ENCODE data around the gene BRSK2. TPM values are rescaled to one million over a fixed set of nuclear protein-coding genes. Genes with fewer than 3 reads are reported as not detected.

BRSK2 gene
- polyA plus RNA-seq, 2 donors, result 0.90 to 1.1 TPM

- peaks cover 0 to 15% of the 10 kb centered on the region in 2 donors for H3K36me3 ChIP-seq (ENCODE audit: control insufficient read depth in 2 of 2, insufficient read depth in 2 of 2, low read length in 1 of 2)
- WGBS, 2 donors, result 87 to 90% methylated on average over 5 of the region's 5 CpGs
- peak overlapping the region in 1 of 2 donors; percentile 35 for H3K27ac ChIP-seq (ENCODE audit: low read depth in 2 of 2, low read length in 1 of 2)
- no peaks in the 10 kb centered on the region for H3K9me3 ChIP-seq (ENCODE audit: control insufficient read depth in 2 of 2, insufficient read depth in 1 of 2, low read depth in 1 of 2, low read length in 1 of 2)
- H3K27me3 ChIP-seq (ENCODE audit: control insufficient read depth in 1 of 2, insufficient read depth in 2 of 2, low read length in 2 of 2), result no peaks in the 10 kb centered on the region
- no peak overlapping the region for H3K4me3 ChIP-seq (ENCODE audit: low read depth in 1 of 2, low read length in 2 of 2)
- peaks cover 12 to 24% of the 10 kb centered on the region in 2 donors for H3K4me1 ChIP-seq (ENCODE audit: control insufficient read depth in 2 of 2, insufficient read depth in 2 of 2, low read length in 1 of 2)
Observed at GRCh38 chr11:1497600-1497999, 107.9 kb downstream of the BRSK2 start.

DNA sequence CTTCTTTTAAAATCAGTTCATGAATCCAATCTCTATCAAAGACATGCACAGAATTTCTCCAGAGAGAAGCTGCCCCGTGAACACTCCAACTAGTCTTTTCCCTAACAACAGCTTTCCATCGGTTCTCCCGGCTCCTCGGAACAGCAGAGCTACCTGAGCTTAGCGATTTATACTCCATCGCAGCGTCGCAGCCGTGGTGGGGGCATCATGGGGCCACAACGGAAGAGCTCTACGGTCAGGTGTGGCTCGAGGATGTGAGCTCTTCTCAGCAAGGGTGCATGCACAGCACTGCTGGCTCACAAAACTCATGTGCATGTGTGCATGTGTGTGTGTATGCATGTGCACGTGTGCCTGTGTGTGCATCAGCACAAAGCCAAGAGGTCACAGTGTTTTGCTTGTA, 108.5 kb downstream of the BRSK2 start:
- peak overlapping the region in 1 of 2 donors; percentile 3 for H3K27ac ChIP-seq (ENCODE audit: low read depth in 2 of 2, low read length in 1 of 2)
- H3K4me1 ChIP-seq (ENCODE audit: control insufficient read depth in 2 of 2, insufficient read depth in 2 of 2, low read length in 1 of 2), result peaks cover 18 to 29% of the 10 kb centered on the region in 2 donors
- WGBS, 2 donors, result 93% methylated on average over 13 of the region's 13 CpGs
- H3K9me3 ChIP-seq (ENCODE audit: control insufficient read depth in 2 of 2, insufficient read depth in 1 of 2, low read depth in 1 of 2, low read length in 1 of 2), result no peaks in the 10 kb centered on the region
- H3K4me3 ChIP-seq (ENCODE audit: low read depth in 1 of 2, low read length in 2 of 2), result no peak overlapping the region
- H3K36me3 ChIP-seq (ENCODE audit: control insufficient read depth in 2 of 2, insufficient read depth in 2 of 2, low read length in 1 of 2), result peaks cover 0 to 15% of the 10 kb centered on the region in 2 donors
- H3K27me3 ChIP-seq (ENCODE audit: control insufficient read depth in 1 of 2, insufficient read depth in 2 of 2, low read length in 2 of 2), result no peaks in the 10 kb centered on the region

GRCh38 chr11:1499261-1499890, 109.6 kb downstream of the BRSK2 start:
- no peaks in the 10 kb centered on the region for H3K27me3 ChIP-seq (ENCODE audit: control insufficient read depth in 1 of 2, insufficient read depth in 2 of 2, low read length in 2 of 2)

GRCh38 chr11:1499899-1500298, 110.2 kb downstream of the BRSK2 start:
- H3K4me1 ChIP-seq (ENCODE audit: control insufficient read depth in 2 of 2, insufficient read depth in 2 of 2, low read length in 1 of 2), result peaks cover 29 to 40% of the 10 kb centered on the region in 2 donors
- no peaks in the 10 kb centered on the region for H3K27me3 ChIP-seq (ENCODE audit: control insufficient read depth in 1 of 2, insufficient read depth in 2 of 2, low read length in 2 of 2)
- 90 to 91% methylated on average over 14 of the region's 14 CpGs for WGBS, 2 donors
- H3K36me3 ChIP-seq (ENCODE audit: control insufficient read depth in 2 of 2, insufficient read depth in 2 of 2, low read length in 1 of 2), result peaks cover 0 to 15% of the 10 kb centered on the region in 2 donors
- no peak overlapping the region for H3K4me3 ChIP-seq (ENCODE audit: low read depth in 1 of 2, low read length in 2 of 2)
- no peaks in the 10 kb centered on the region for H3K9me3 ChIP-seq (ENCODE audit: control insufficient read depth in 2 of 2, insufficient read depth in 1 of 2, low read depth in 1 of 2, low read length in 1 of 2)
- H3K27ac ChIP-seq (ENCODE audit: low read depth in 2 of 2, low read length in 1 of 2), result peak overlapping the region in 1 of 2 donors; percentile 13

More at GRCh38 chr11:1499261-1499890, 109.6 kb downstream of the BRSK2 start:
- Histone ChIP-seq H3K4me3 (ENCODE audit: low read depth in 1 of 2, low read length in 2 of 2) (no peak overlapping the region), H3K27ac (ENCODE audit: low read depth in 2 of 2, low read length in 1 of 2) (no peak overlapping the region), H3K36me3 (ENCODE audit: control insufficient read depth in 2 of 2, insufficient read depth in 2 of 2, low read length in 1 of 2) (peaks cover 0 to 15% of the 10 kb centered on the region in 2 donors), H3K4me1 (ENCODE audit: control insufficient read depth in 2 of 2, insufficient read depth in 2 of 2, low read length in 1 of 2) (peaks cover 25 to 40% of the 10 kb centered on the region in 2 donors), H3K9me3 (ENCODE audit: control insufficient read depth in 2 of 2, insufficient read depth in 1 of 2, low read depth in 1 of 2, low read length in 1 of 2) (no peaks in the 10 kb centered on the region)
- WGBS, 2 donors, result 91 to 92% methylated on average over 28 of the region's 28 CpGs

GRCh38 chr11:1500466-1501420, 111.0 kb downstream of the BRSK2 start:
- WGBS, 2 donors, result 90 to 92% methylated on average over 28 of the region's 28 CpGs
- Histone ChIP-seq H3K4me1 (ENCODE audit: control insufficient read depth in 2 of 2, insufficient read depth in 2 of 2, low read length in 1 of 2) (peaks cover 29 to 40% of the 10 kb centered on the region in 2 donors), H3K36me3 (ENCODE audit: control insufficient read depth in 2 of 2, insufficient read depth in 2 of 2, low read length in 1 of 2) (peaks cover 0 to 15% of the 10 kb centered on the region in 2 donors), H3K4me3 (ENCODE audit: low read depth in 1 of 2, low read length in 2 of 2) (no peak overlapping the region), H3K27me3 (ENCODE audit: control insufficient read depth in 1 of 2, insufficient read depth in 2 of 2, low read length in 2 of 2) (no peaks in the 10 kb centered on the region), H3K27ac (ENCODE audit: low read depth in 2 of 2, low read length in 1 of 2) (peak overlapping the region in 1 of 2 donors; percentile 13), H3K9me3 (ENCODE audit: control insufficient read depth in 2 of 2, insufficient read depth in 1 of 2, low read depth in 1 of 2, low read length in 1 of 2) (no peaks in the 10 kb centered on the region)

DNA sequence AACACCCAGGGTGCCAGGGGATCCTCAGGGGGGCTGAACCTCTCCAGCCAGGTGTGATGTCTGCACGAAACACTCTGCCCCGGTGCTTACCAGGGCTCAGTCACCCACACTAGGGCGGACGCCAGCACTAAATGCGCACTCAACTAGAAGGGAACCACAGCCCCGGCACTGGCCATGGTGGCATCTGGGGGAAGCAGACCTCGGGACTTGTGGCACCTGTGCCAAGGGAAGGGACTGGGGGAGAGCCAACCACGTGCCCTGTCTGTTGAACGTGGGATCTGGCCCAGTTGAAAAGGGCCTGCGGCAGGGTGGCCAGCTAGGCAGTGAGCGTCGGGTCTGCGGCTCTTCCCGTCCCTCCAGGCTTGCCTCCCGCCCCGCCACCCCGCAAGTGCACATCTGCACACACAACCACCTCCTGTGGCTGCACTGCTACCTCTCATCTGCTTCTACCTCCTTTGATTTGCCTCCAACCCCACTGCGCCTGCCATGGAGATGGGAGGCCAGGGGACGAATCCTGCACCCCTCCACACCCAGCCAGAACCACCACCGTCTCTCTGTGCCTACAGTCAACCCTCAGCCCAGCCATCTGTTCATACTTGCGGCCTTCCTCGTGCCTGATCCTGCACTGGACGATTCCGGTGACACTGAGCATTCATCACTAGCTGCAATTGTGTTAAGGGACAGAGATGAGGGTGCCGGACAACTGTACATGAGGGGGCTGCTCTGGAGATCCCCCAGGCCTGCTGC, 111.9 kb downstream of the BRSK2 start:
- Histone ChIP-seq H3K4me1 (ENCODE audit: control insufficient read depth in 2 of 2, insufficient read depth in 2 of 2, low read length in 1 of 2) (peaks cover 29 to 36% of the 10 kb centered on the region in 2 donors), H3K27me3 (ENCODE audit: control insufficient read depth in 1 of 2, insufficient read depth in 2 of 2, low read length in 2 of 2) (no peaks in the 10 kb centered on the region), H3K9me3 (ENCODE audit: control insufficient read depth in 2 of 2, insufficient read depth in 1 of 2, low read depth in 1 of 2, low read length in 1 of 2) (no peaks in the 10 kb centered on the region), H3K27ac (ENCODE audit: low read depth in 2 of 2, low read length in 1 of 2) (no peak overlapping the region), H3K36me3 (ENCODE audit: control insufficient read depth in 2 of 2, insufficient read depth in 2 of 2, low read length in 1 of 2) (peaks cover 0 to 15% of the 10 kb centered on the region in 2 donors), H3K4me3 (ENCODE audit: low read depth in 1 of 2, low read length in 2 of 2) (no peak overlapping the region)
- 82 to 86% methylated on average over 25 of the region's 25 CpGs for WGBS, 2 donors

GRCh38 chr11:1502168-1502953, 112.6 kb downstream of the BRSK2 start:
- WGBS, 2 donors, result 89 to 90% methylated on average over 24 of the region's 24 CpGs
- peaks cover 27 to 33% of the 10 kb centered on the region in 2 donors for H3K4me1 ChIP-seq (ENCODE audit: control insufficient read depth in 2 of 2, insufficient read depth in 2 of 2, low read length in 1 of 2)
- peak overlapping the region in 1 of 2 donors; percentile 26 for H3K27ac ChIP-seq (ENCODE audit: low read depth in 2 of 2, low read length in 1 of 2)

GRCh38 chr11:1502954-1503707, 113.4 kb downstream of the BRSK2 start:
- WGBS, 2 donors, result 59 to 60% methylated on average over 20 of the region's 20 CpGs
- Histone ChIP-seq H3K4me1 (ENCODE audit: control insufficient read depth in 2 of 2, insufficient read depth in 2 of 2, low read length in 1 of 2) (peaks cover 27 to 32% of the 10 kb centered on the region in 2 donors), H3K27ac (ENCODE audit: low read depth in 2 of 2, low read length in 1 of 2) (peak overlapping the region in 1 of 2 donors; percentile 53)

More at GRCh38 chr11:1502168-1502953, 112.6 kb downstream of the BRSK2 start:
- H3K4me3 ChIP-seq (ENCODE audit: low read depth in 1 of 2, low read length in 2 of 2), result no peak overlapping the region
- H3K9me3 ChIP-seq (ENCODE audit: control insufficient read depth in 2 of 2, insufficient read depth in 1 of 2, low read depth in 1 of 2, low read length in 1 of 2), result no peaks in the 10 kb centered on the region
- peaks cover 0 to 15% of the 10 kb centered on the region in 2 donors for H3K36me3 ChIP-seq (ENCODE audit: control insufficient read depth in 2 of 2, insufficient read depth in 2 of 2, low read length in 1 of 2)
- H3K27me3 ChIP-seq (ENCODE audit: control insufficient read depth in 1 of 2, insufficient read depth in 2 of 2, low read length in 2 of 2), result no peaks in the 10 kb centered on the region

More at GRCh38 chr11:1502954-1503707, 113.4 kb downstream of the BRSK2 start:
- Histone ChIP-seq H3K27me3 (ENCODE audit: control insufficient read depth in 1 of 2, insufficient read depth in 2 of 2, low read length in 2 of 2) (no peaks in the 10 kb centered on the region), H3K36me3 (ENCODE audit: control insufficient read depth in 2 of 2, insufficient read depth in 2 of 2, low read length in 1 of 2) (peaks cover 0 to 15% of the 10 kb centered on the region in 2 donors), H3K4me3 (ENCODE audit: low read depth in 1 of 2, low read length in 2 of 2) (no peak overlapping the region), H3K9me3 (ENCODE audit: control insufficient read depth in 2 of 2, insufficient read depth in 1 of 2, low read depth in 1 of 2, low read length in 1 of 2) (no peaks in the 10 kb centered on the region)

Data from esophagus (tissue), 2 donors.